ENCODE measurements around the gene FARS2.

The FARS2 gene

GRCh38 chr6:5674141-5674540, 412.8 kb downstream of the FARS2 start:
- CTCF ChIA-PET = no interaction called here
- DNase-seq (ENCODE audit: extremely low spot score) = no peak
- POLR2A ChIA-PET = no interaction called here
- TF ChIP-seq NFRKB (IDR thresholded peaks at IDR 0.05) (no peak), PKNOX1 (IDR thresholded peaks at IDR 0.05) (no peak), FOXK2 (IDR thresholded peaks at IDR 0.05) (no peak), ELF4 (IDR thresholded peaks at IDR 0.05) (no peak), FOXM1 (IDR thresholded peaks at IDR 0.05; ENCODE audit: borderline replicate concordance) (no peak), SUZ12 (IDR thresholded peaks at IDR 0.05) (no peak)

GRCh38 chr6:5674721-5675120, 413.4 kb downstream of the FARS2 start:
- POLR2A ChIA-PET = no interaction called here
- TF ChIP-seq ELF4 (IDR thresholded peaks at IDR 0.05) = no peak
- TF ChIP-seq PKNOX1 (IDR thresholded peaks at IDR 0.05) = no peak
- TF ChIP-seq FOXM1 (IDR thresholded peaks at IDR 0.05; ENCODE audit: borderline replicate concordance) = no peak
- no peak for TF ChIP-seq L3MBTL2 (conservative IDR thresholded peaks at IDR 0.05)
- no peak for TF ChIP-seq BHLHE40 (IDR thresholded peaks at IDR 0.05; ENCODE audit: borderline replicate concordance)
- no peak for TF ChIP-seq SP1 (IDR thresholded peaks at IDR 0.05)
- TF ChIP-seq ZNF384 (IDR thresholded peaks at IDR 0.05) = no peak
- TF ChIP-seq CTBP1 (IDR thresholded peaks at IDR 0.05; ENCODE audit: borderline replicate concordance) = no peak
- TF ChIP-seq FOXK2 (IDR thresholded peaks at IDR 0.05) = no peak
- no peak for TF ChIP-seq ARNT (IDR thresholded peaks at IDR 0.05)
- TF ChIP-seq LEF1 (IDR thresholded peaks at IDR 0.05; ENCODE audit: borderline replicate concordance) = no peak
- no peak for TF ChIP-seq HDGF (IDR thresholded peaks at IDR 0.05; ENCODE audit: borderline replicate concordance)
- no peak for TF ChIP-seq TARDBP (IDR thresholded peaks at IDR 0.05)
- TF ChIP-seq FOXA1 (IDR thresholded peaks at IDR 0.05) = no peak
- DNase-seq (ENCODE audit: extremely low spot score) = no peak
- CTCF ChIA-PET = no interaction called here

GRCh38 chr6:5676701-5677100, 415.4 kb downstream of the FARS2 start:
- ChIA-PET CTCF (no interaction called here), POLR2A (interaction anchor here (0.6 kb wide), 1 partner anchor 529 kb away, joined by 3 read pairs; no protein-coding TSS in a partner anchor)
- TF ChIP-seq CTBP1 (IDR thresholded peaks at IDR 0.05; ENCODE audit: borderline replicate concordance) (no peak), FOXK2 (IDR thresholded peaks at IDR 0.05) (no peak), FOXA1 (IDR thresholded peaks at IDR 0.05) (no peak), ELF4 (IDR thresholded peaks at IDR 0.05) (no peak), PKNOX1 (IDR thresholded peaks at IDR 0.05) (no peak), ZNF384 (IDR thresholded peaks at IDR 0.05) (no peak), BHLHE40 (IDR thresholded peaks at IDR 0.05; ENCODE audit: borderline replicate concordance) (no peak)
- DNase-seq (ENCODE audit: extremely low spot score) = no peak

- TF ChIP-seq HDGF (IDR thresholded peaks at IDR 0.05; ENCODE audit: borderline replicate concordance) (no peak), NFRKB (IDR thresholded peaks at IDR 0.05) (no peak), LEF1 (IDR thresholded peaks at IDR 0.05; ENCODE audit: borderline replicate concordance) (no peak), FOXA1 (IDR thresholded peaks at IDR 0.05) (no peak), SUZ12 (IDR thresholded peaks at IDR 0.05) (no peak), PKNOX1 (IDR thresholded peaks at IDR 0.05) (no peak), L3MBTL2 (conservative IDR thresholded peaks at IDR 0.05) (no peak), FOXM1 (IDR thresholded peaks at IDR 0.05; ENCODE audit: borderline replicate concordance) (no peak), TARDBP (IDR thresholded peaks at IDR 0.05) (no peak), BHLHE40 (IDR thresholded peaks at IDR 0.05; ENCODE audit: borderline replicate concordance) (no peak), ELF4 (IDR thresholded peaks at IDR 0.05) (no peak), SP1 (IDR thresholded peaks at IDR 0.05) (no peak), FOXK2 (IDR thresholded peaks at IDR 0.05) (no peak), CTBP1 (IDR thresholded peaks at IDR 0.05; ENCODE audit: borderline replicate concordance) (no peak), ARNT (IDR thresholded peaks at IDR 0.05) (no peak), ZNF384 (IDR thresholded peaks at IDR 0.05) (no peak)
- ChIA-PET POLR2A (interaction anchor here (0.6 kb wide), 1 partner anchor 530 kb away, joined by 3 read pairs; no protein-coding TSS in a partner anchor), CTCF (no interaction called here)
- DNase-seq (ENCODE audit: extremely low spot score) = no peak
These were observed 416.1 kb downstream of the FARS2 start for GRCh38 chr6:5677219-5678000.

GRCh38 chr6:5679270-5679669, 418.0 kb downstream of the FARS2 start:
- ChIA-PET POLR2A (no interaction called here), CTCF (no interaction called here)
- TF ChIP-seq PKNOX1 (IDR thresholded peaks at IDR 0.05) = peak; percentile 26; the same call in 1 of the 2 replicates
- no peak for TF ChIP-seq TARDBP (IDR thresholded peaks at IDR 0.05)
- DNase-seq (ENCODE audit: extremely low spot score) = no peak
